Mesenteric fat pad (tissue), 1 donor: Measurements from ENCODE around the gene ABCG4. TPM values are rescaled to one million over a fixed set of nuclear protein-coding genes. Genes with fewer than 3 reads are reported as not detected.

Experiments used
- DNase-seq: peaks from one replicate; pipeline ENCODE4 v3.0.0-alpha.2; 2020; ENCODE audit warnings: low spot score
- total RNA-seq: library from RNA; stranded (reverse); fragmentation: NEBNext Ultra II Directional; extraction: Animal tissue kit (Norgen Biotek cat#: 25700); gene quantifications from one replicate; pipeline ENCODE4 v1.2.1, GENCODE V29; 2021
- donor health status: DM: yes; HTN: yes; CAD: no.

The ABCG4 gene
- total RNA-seq, 1 donor from 2014 or later = not detected

GRCh38 chr11:119205080-119205479, 56.2 kb downstream of the ABCG4 start:
- DNase-seq = peak; percentile 82

- DNase-seq = peak; percentile 99
These were observed 57.0 kb downstream of the ABCG4 start, which contains the start of gene CBL for GRCh38 chr11:119205574-119206510. TSS of gene CBL (plus strand) at chr11:119206339. CDS start at chr11:119206418, 79 bp downstream.

GRCh38 chr11:119206511-119207414, 57.9 kb downstream of the ABCG4 start:
- DNase-seq = peak; percentile 91

- DNase-seq = no peak
These were observed 58.6 kb downstream of the ABCG4 start for GRCh38 chr11:119207415-119207960.

GRCh38 chr11:119209186-119209585, 60.3 kb downstream of the ABCG4 start:
- peak; percentile 64 for DNase-seq

GRCh38 chr11:119210050-119210449, 61.2 kb downstream of the ABCG4 start:
- DNase-seq = peak; percentile 9

Other genes with a start within 250 kb of the ABCG4 start
- 86.4 TPM for gene BCL9L, start 223.1 kb upstream of the ABCG4 start, total RNA-seq
- not detected for gene UPK2, start 192.8 kb upstream of the ABCG4 start, total RNA-seq
- gene FOXR1, start 177.3 kb upstream of the ABCG4 start, total RNA-seq = not detected
- 34.8 TPM for gene CENATAC, start 150.9 kb upstream of the ABCG4 start, total RNA-seq
- 953 TPM for gene RPS25, start 130.7 kb upstream of the ABCG4 start, total RNA-seq
- gene TRAPPC4, start 130.3 kb upstream of the ABCG4 start, total RNA-seq = 52.8 TPM
- 10.2 TPM for gene SLC37A4, start 118.2 kb upstream of the ABCG4 start, total RNA-seq
- 115 TPM for gene HYOU1, start 91.8 kb upstream of the ABCG4 start, total RNA-seq
- gene VPS11, start 81.2 kb upstream of the ABCG4 start, total RNA-seq = 33.3 TPM
- gene HMBS, start 64.2 kb upstream of the ABCG4 start, total RNA-seq = 22.2 TPM
- gene DPAGT1, start 47.2 kb upstream of the ABCG4 start, total RNA-seq = 40.9 TPM
- 11.0 TPM for gene C2CD2L, start 41.7 kb upstream of the ABCG4 start, total RNA-seq
- gene HINFP, start 27.5 kb upstream of the ABCG4 start, total RNA-seq = 13.5 TPM
- 16.3 TPM for gene NLRX1, start 19.7 kb downstream of the ABCG4 start, total RNA-seq
- gene NHERF4, start 36.4 kb downstream of the ABCG4 start, total RNA-seq = not detected
- 30.4 TPM for gene CBL, start 57.3 kb downstream of the ABCG4 start, total RNA-seq
- 550 TPM for gene MCAM, start 168.1 kb downstream of the ABCG4 start, total RNA-seq
- 20.6 TPM for gene RNF26, start 185.5 kb downstream of the ABCG4 start, total RNA-seq
- gene C1QTNF5, start 191.8 kb downstream of the ABCG4 start, total RNA-seq = 52.9 TPM
- gene MFRP, start 197.7 kb downstream of the ABCG4 start, total RNA-seq = not detected
- 4.2 TPM for gene USP2, start 232.6 kb downstream of the ABCG4 start, total RNA-seq